ENCODE results near the gene KLHDC4.
"Not testable (repeated sequence)": the region's sequence is repeated elsewhere in the genome, so short reads cannot be mapped to it uniquely, and the experiment has no call there.

The KLHDC4 gene

DNA sequence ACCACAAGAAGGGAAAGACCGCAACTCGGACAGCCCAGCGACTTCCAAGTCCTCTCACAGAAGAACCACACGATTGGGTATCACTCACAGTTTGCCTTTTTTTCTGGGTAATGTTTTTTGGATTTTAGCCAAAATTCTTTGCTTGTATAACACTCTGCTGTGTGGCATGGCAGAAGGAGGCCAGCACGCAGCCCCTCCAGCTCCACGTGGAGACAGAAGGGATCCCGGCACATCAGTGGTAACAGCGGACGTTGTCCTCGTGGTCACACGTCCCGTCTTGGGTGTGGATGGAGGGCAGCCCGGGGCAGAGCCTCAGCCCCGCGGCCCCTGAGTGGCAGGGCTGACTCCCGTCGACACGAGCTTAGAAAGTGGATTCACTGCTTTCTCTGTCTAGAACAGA lies 69.1 kb downstream of the KLHDC4 start:
- DNase-seq: no peak

GRCh38 chr16:87695534-87695933 lies 70.3 kb downstream of the KLHDC4 start:
- DNase-seq: no peak

- no peak for DNase-seq
Measured at GRCh38 chr16:87694441-87695125, 71.2 kb downstream of the KLHDC4 start.

GRCh38 chr16:87693827-87694226 lies 72.0 kb downstream of the KLHDC4 start:
- DNase-seq: no peak

- no peak for DNase-seq
Measured at GRCh38 chr16:87692756-87693155, 73.0 kb downstream of the KLHDC4 start.

DNA sequence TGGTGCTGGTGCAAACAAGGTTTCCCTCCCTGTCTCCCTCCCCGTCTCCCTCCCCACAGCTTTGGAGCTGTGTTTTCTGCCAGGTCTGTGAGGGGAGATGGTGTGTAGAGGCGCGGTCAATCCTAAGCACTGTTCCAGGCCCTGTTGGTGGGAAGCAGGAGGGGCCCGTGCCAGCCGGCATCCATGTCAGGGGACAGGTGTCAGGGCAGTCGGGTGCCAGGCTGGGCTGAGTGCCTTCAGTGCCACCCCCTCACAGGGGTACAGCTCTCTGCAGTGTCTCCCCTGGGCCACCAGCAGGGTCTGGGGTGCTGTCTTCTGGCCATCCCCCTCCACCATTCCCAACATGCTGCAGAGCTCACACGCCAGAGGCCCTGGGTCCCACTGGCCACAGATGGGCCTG lies 73.6 kb downstream of the KLHDC4 start:
- DNase-seq: no peak

DNA sequence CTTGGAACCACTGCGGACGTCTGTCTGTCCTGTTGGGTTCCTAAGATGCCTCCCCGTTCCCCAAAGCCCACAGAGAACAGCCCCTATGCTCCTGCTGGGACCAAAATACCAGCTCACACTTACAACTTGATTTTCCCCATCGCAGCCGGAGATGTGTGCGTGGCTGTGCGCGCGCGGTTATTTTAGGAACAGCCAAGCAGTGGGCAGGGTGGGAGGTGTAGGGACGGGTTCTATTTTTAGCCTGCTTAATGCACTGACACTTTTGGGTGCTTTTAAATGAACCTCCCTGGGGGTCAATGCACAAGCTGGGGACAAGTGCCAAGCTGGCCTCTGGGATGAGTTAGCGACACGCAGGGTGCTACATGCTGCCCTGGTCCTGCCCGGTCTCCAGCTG lies 74.1 kb downstream of the KLHDC4 start:
- no peak for DNase-seq

DNA sequence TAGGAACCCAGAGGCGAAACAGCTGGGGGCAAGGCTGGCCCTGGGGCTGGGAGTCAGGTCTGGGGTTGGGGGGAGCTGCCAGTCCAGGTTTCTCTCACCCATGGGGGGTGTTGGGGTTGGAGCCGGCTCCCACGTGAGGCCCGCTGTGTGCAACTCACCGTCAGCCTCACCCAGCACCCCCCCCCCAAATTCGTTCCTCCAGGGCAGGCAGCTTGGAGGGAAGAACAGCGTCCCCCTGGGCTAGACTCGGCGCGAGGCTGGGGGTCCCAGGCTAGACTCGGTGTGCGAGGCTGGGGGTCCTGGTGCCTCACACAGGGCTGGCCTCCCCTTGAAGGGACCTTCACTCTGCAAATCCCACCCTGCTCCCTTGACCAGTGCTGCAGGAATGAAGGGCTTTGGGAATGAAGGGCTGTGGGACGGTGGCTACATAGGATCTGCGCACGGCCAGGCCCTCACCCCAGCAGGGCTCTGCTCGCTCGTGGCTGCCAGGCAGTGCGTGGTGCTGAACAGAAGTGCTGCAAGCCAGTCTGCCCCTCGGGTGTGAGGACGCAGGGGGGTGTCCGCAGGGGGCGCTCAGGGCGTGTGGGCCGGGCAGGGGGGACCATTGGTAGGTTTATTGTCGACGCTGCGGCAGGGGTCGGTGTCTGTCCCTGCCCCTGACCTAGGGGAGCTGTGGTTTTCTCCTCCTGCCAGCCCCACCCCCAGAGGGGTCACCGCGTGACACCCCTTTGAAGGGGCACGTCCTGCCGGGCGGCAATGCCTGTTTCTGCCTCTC lies 74.7 kb downstream of the KLHDC4 start:
- no peak for DNase-seq

DNA sequence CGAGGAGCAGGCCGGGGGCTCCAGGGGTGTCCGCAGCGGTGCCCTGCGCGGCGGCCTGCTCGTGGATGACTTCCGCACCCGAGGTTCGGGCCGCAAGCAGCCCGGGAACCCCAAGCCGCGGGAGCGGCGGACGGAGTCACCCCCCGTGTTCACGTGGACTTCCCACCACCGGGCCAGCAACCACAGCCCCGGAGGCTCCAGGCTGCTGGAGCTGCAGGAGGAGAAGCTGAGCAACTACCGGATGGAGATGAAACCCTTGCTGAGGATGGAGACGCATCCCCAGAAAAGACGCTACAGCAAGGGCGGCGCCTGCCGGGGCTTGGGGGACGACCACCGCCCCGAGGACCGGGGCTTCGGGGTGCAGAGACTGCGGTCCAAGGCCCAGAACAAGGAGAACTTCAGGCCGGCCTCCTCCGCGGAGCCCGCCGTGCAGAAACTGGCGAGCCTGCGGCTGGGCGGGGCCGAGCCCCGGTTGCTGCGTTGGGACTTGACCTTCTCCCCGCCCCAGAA lies 75.8 kb downstream of the KLHDC4 start:
- DNase-seq: no peak

DNA sequence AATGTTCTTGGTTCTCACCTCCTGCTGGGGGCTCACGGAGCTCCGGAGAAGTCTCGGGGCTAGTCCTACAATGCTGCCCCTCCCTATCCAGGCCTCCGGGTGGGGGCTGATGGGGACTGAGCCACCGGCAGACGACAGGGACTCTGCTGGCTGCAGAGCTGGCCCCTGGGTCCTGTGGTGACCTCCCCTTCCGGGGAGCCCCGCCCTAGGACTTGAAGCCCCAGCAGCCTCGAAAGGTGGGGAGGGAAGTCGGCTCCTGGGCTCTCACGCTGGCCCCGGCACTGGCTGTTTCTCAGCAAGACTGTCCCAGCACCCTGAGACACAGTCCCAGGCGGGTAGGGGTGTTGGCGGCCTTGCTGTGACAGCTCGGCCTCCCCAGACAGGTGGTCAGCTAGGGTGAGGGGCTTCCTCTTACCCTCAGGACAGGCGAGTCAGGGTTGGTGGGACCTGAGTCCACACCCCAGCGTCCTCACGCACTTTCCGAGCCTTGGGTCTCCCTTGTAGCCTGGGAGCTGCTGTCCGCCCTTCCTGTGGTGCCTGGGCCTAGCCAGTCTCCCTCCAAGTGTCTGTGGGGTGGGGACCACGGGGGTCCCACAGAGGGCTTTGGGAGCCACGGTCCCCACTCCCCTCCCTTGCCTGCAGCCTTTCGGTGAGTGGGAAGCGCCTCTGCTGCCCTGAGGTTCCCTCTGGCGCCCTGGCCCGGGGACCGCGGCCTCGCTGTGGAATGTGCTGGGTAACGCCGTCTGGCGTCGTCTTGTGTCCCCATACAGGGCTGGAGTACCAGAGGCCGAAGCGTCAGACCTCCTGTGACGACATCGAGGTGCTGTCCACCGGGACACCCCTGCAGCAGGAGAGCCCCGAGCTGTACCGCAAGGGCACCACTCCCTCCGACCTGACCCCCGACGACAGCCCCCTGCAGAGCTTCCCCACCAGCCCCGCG lies 76.6 kb downstream of the KLHDC4 start:
- DNase-seq: no peak

- DNase-seq: no peak
Measured at GRCh38 chr16:87687998-87688529, 77.7 kb downstream of the KLHDC4 start.

- DNase-seq: no peak
Measured at GRCh38 chr16:87687126-87687910, 78.5 kb downstream of the KLHDC4 start.

DNA sequence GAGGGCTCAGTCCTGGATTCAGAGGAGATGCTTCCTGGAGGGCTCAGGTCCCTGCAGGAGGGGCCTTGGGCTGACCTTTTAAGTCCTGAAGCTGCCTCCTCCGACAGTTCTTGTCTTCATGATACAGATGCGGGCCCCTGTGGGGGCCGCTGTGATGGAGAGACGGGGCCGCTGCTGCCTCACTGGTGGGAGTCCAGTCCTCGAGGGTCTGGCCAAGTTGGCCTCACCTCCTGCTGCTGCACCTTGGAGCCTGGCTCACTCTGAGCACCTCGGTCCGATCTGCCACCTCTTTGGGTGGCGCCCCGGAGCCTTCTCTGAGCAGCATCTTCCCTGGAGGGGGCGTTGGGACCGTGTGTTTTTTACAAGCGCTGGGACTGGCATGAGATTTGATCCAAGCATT lies 79.1 kb downstream of the KLHDC4 start:
- no peak for DNase-seq

- no peak for DNase-seq
Measured at GRCh38 chr16:87685766-87686165, 80.0 kb downstream of the KLHDC4 start.

DNA sequence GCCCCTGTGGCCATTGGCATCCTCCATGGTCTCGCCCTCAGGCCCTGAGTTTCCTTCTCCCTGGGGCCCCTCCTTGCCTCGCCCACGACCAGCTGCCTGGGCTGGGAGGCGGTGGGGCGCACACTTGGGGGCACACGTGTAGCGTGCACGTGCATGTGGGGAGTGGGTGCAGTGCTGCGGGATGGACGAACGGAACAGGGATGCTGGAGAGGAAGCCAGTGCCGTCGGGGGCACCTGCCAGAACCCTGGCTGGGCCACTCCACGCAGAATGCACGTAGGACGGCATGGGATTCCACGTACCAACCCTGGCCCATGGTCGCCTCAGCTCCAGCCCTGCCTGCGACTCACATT lies 80.4 kb downstream of the KLHDC4 start:
- DNase-seq: no peak

GRCh38 chr16:87684711-87685404 lies 80.9 kb downstream of the KLHDC4 start:
- DNase-seq: no peak

- DNase-seq: no peak
Measured at GRCh38 chr16:87684106-87684677, 81.6 kb downstream of the KLHDC4 start.

- DNase-seq: no peak
Measured at GRCh38 chr16:87682852-87683399, 82.9 kb downstream of the KLHDC4 start.

- DNase-seq: no peak
Measured at GRCh38 chr16:87681981-87682570, 83.7 kb downstream of the KLHDC4 start.

DNA sequence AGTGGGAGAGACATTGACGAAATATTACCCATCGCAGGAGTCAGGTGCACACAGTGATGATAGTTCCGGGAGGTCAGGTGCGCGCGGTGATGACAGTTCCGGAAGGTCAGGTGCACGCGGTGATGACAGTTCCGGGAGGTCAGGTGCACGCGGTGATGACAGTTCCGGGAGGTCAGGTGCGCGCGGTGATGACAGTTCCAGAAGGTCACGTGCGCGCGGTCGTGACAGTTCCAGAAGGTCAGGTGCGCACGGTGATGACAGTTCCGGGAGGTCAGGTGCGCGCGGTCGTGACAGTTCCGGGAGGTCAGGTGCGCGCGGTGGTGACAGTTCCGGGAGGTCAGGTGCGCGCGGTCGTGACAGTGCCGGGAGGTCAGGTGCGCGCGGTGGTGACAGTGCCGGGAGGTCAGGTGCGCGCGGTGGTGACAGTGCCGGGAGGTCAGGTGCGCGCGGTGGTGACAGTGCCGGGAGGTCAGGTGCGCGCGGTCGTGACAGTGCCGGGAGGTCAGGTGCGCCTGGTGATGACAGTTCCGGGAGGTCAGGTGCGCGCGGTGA lies 84.7 kb downstream of the KLHDC4 start:
- not testable (repeated sequence) for DNase-seq
